GM12872 (cell line): Measurements from ENCODE around the gene GCNT1.

ENCODE experiments used
- CTCF ChIP-seq: IDR thresholded peaks from 3 replicates; pipeline ENCODE4 v1.5.1; 2011; ENCODE audit warnings: low read depth, mild to moderate bottlenecking, low read length, moderate library complexity; ENCODE audit not compliant: insufficient read depth

GCNT1 gene

GRCh38 chr9:76433406-76433805 lies 25.6 kb upstream of the GCNT1 start:
- TF ChIP-seq CTCF = no peak

- TF ChIP-seq CTCF = no peak
Measured at GRCh38 chr9:76433836-76434235, 25.1 kb upstream of the GCNT1 start.

- TF ChIP-seq CTCF = no peak
Measured at GRCh38 chr9:76438841-76439588, 20.0 kb upstream of the GCNT1 start.

- TF ChIP-seq CTCF = no peak
Measured at GRCh38 chr9:76441551-76442322, 17.2 kb upstream of the GCNT1 start.

GRCh38 chr9:76443887-76444286 lies 15.1 kb upstream of the GCNT1 start:
- TF ChIP-seq CTCF = no peak

- TF ChIP-seq CTCF = no peak
Measured at GRCh38 chr9:76444322-76444929, 14.6 kb upstream of the GCNT1 start.

GRCh38 chr9:76445976-76446375 lies 13.0 kb upstream of the GCNT1 start:
- TF ChIP-seq CTCF = no peak
